Heart right ventricle (tissue), 16 donors: ENCODE results near the gene HPCAL1. TPM values are rescaled to one million over a fixed set of nuclear protein-coding genes. Genes with fewer than 3 reads are reported as not detected.

Experiments used
- ATAC-seq, 8 donors: fragments of 200-7000 bp; cut with Tn5 transposase; one replicate each; pipeline ENCODE4 v1.9.1; 2020; ENCODE audit warnings: mild to moderate bottlenecking in 8 of 8, moderate library complexity in 8 of 8, moderate number of reproducible peaks in 1 of 8
- DNase-seq, 2 donors: peaks; one replicate each; pipeline ENCODE4 v3.0.0-alpha.2; 2020
- H3K27ac ChIP-seq, 10 donors: fragments of 200-600 bp; sonication (generic) in 2 of 10; one replicate each; pipeline versions ENCODE4 v1.5.0 to v1.8.0; 2020 to 2022; ENCODE audit warnings: mild to moderate bottlenecking in 3 of 10
- H3K27me3 ChIP-seq, 7 donors: fragments of 200-600 bp; one replicate each; pipeline ENCODE4 v1.8.0; 2021 to 2022; ENCODE audit warnings: mild to moderate bottlenecking in 2 of 7
- H3K36me3 ChIP-seq, 9 donors: fragments of 200-600 bp; sonication (generic) in 1 of 9; one replicate each; pipeline versions ENCODE4 v1.5.0 to v1.8.0; 2020 to 2022; ENCODE audit warnings: mild to moderate bottlenecking in 2 of 9
- H3K4me1 ChIP-seq, 9 donors: fragments of 200-600 bp; sonication (generic) in 1 of 9; one replicate each; pipeline versions ENCODE4 v1.5.0 to v1.8.0; 2020 to 2022; ENCODE audit warnings: mild to moderate bottlenecking in 4 of 9
- H3K4me3 ChIP-seq, 10 donors: fragments of 200-600 bp; sonication (generic) in 2 of 10; one replicate each; pipeline versions ENCODE4 v1.5.0 to v1.8.0; 2020 to 2022; ENCODE audit warnings: mild to moderate bottlenecking in 7 of 10, moderate library complexity in 2 of 10
- H3K9me3 ChIP-seq, 11 donors: fragments of 200-600 bp in 10 of 11; sonication (generic) in 2 of 11; one replicate each; pipeline versions ENCODE4 v1.5.0 to v1.8.0; 2013 to 2022; ENCODE audit warnings: mild to moderate bottlenecking in 2 of 11, control low read depth in 1 of 11, moderate library complexity in 1 of 11
- WGBS, 2 donors: extraction: QIAGEN DNeasy Blood & Tissue Kit; methylation state at CpG; one replicate each; pipeline ENCODE4 v1.1.7; 2013; ENCODE audit warnings: inconsistent platforms in 1 of 2; 5-methylcytosine and 5-hydroxymethylcytosine counted together
- intact Hi-C, 10 donors: fragments of 100-400 bp; cut with DNase I; formaldehyde crosslinking; loops; one replicate each; pipeline versions ENCODE4 v1.11.1 to v1.14.2; 2022
- polyA plus RNA-seq, 2 donors: library from polyadenylated mRNA; stranded (reverse); fragments of 200-250 nt; gene quantifications; one replicate each; pipeline ENCODE4 v1.2.3, GENCODE V29; 2013
- total RNA-seq, 10 donors: library from RNA; stranded (reverse); fragmentation: NEBNext Ultra II Directional in 3 of 10; extraction: Animal tissue kit (Norgen Biotek cat#: 25700) in 3 of 10; gene quantifications; one replicate each; pipeline versions ENCODE4 v1.2.1 to v1.2.4, GENCODE V29; 2021 to 2023
- TF ChIP-seq, protein P1 (sequence below), 9 donors: fragments of 200-600 bp; sonication (generic) in 2 of 9; IDR thresholded peaks; one replicate each; pipeline versions ENCODE4 v1.5.0 to v1.8.0; 2021 to 2022; ENCODE audit warnings: antibody characterized with exemption in 9 of 9, mild to moderate bottlenecking in 5 of 9, moderate library complexity in 1 of 9
- donor health status: Arrhythmogenic right ventricular cardiomyopathy.
- donor health status: ischemic (EF 13 %, LVEDD 7.1; RV severe dilation, severe dysfunction).
- donor health status: healthy with polysubstance abuse.
- donor health status: DM: no; HTN: yes; CAD: no.
- donor health status: DM: no; HTN: no; CAD: no.
- donor health status: ischemic (EF 25% LVEDD 6.9; RV normal size, moderate dysfunction).
- donor health status: ischemic (EF 25% LVEDD 5.7; RV mildly dilated, moderate dysfunction).
- donor health status: healthy.
- donor health status: DM: yes; HTN: yes; CAD: no.
- donor health status: Ischemic cardiomyopathy.
- donor health status: ischemic (EF 35%, LVEDD 5.7; RV mildly dilated, moderate dysfunction).
- donor health status: nonischemic (EF 11% LVEDD 7.7; RV severe dilation, severe dysfunction).
- donor health status: DM: yes; HTN: yes; CAD: no.
- donor health status: PGD.
- donor health status: ischemic (EF 29% LVEDD 5.4; RV normal size, mild dysfunction).
- donor health status: nonischemic (EF 23%, LVEDD 6.1; RV moderate dilation, normal function).

The HPCAL1 gene
- total and polyA plus RNA-seq, 12 donors = 15.8 to 49.2 (median 27.5) TPM

- DNase-seq = no peak
- intact Hi-C loops = loop anchor here in 5 of 10 donors (5.0 to 10.0 kb wide), 6 partner anchors 233 to 627 kb away; no protein-coding TSS in a partner anchor
- H3K4me1 ChIP-seq = peaks cover 0 to 26% (median 10%) of the 10 kb centered on the region in 9 donors
- ATAC-seq = no peak
- no peaks in the 10 kb centered on the region for H3K9me3 ChIP-seq
- H3K4me3 ChIP-seq = peak overlapping the region in 5 of 10 donors; percentile 33 to 61 (median 46)
- TF ChIP-seq, protein P1, sequence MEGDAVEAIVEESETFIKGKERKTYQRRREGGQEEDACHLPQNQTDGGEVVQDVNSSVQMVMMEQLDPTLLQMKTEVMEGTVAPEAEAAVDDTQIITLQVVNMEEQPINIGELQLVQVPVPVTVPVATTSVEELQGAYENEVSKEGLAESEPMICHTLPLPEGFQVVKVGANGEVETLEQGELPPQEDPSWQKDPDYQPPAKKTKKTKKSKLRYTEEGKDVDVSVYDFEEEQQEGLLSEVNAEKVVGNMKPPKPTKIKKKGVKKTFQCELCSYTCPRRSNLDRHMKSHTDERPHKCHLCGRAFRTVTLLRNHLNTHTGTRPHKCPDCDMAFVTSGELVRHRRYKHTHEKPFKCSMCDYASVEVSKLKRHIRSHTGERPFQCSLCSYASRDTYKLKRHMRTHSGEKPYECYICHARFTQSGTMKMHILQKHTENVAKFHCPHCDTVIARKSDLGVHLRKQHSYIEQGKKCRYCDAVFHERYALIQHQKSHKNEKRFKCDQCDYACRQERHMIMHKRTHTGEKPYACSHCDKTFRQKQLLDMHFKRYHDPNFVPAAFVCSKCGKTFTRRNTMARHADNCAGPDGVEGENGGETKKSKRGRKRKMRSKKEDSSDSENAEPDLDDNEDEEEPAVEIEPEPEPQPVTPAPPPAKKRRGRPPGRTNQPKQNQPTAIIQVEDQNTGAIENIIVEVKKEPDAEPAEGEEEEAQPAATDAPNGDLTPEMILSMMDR (IDR thresholded peaks at IDR 0.05) = no peak
- H3K27me3 ChIP-seq = peaks cover 0 to 8% (median 0%) of the 10 kb centered on the region in 7 donors
- WGBS, 2 donors = 67 to 69% methylated on average over 15 to 16 of the region's 16 CpGs
- H3K27ac ChIP-seq = peak overlapping the region in 1 of 10 donors; percentile 73
- H3K36me3 ChIP-seq = peaks cover 0 to 14% (median 0%) of the 10 kb centered on the region in 9 donors
These were observed 129.1 kb downstream of the HPCAL1 start for GRCh38 chr2:10431797-10432196.

DNA sequence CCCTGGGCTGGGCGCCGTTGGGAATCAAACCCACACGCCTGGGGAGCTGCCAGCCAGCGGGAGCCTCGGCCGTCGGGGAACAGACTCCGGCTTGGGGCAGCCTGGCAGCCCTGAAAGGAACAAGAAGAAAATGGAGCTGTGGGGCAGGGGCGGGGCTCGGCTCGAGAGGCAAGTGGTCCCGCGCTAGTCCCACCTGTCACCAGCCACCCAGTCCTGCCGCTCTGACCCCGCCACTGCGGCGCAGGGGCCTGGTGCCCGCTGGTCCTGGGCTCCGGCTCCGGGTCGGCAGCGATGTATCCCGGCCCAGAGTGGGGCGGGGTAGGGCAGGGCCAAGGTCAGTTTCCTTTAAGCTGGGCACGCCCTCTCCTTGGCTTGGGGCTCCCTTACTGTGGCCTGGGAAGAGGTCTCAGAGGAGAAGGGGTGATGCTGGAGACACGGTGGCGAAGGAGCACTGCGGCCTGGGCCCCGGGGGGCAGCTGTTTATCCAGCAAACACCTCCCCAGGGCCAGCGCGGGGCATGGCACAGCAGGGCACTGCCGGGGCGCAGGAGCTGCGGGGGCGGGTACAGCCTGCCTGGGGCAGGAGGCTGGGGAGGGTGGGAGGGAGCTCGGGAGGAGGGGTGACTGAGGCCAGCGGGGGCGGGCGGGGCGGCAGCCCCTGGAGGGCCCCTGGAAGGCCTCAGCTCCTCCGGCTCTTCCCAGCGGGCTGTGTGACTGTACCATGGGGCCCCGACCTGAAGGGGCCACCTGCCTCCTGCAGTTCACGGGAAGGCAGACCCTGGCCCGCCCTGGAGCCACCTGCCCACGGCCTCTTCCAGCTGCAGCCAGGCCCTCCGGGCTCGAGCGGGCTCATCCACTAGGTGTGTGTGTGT, 129.8 kb downstream of the HPCAL1 start:
- intact Hi-C loops = loop anchor here in 5 of 10 donors (5.0 to 10.0 kb wide), 6 partner anchors 232 to 628 kb away; no protein-coding TSS in a partner anchor

GRCh38 chr2:10433264-10433946, 130.7 kb downstream of the HPCAL1 start:
- intact Hi-C loops = loop anchor here in 5 of 10 donors (5.0 to 10.0 kb wide), 6 partner anchors 231 to 629 kb away; no protein-coding TSS in a partner anchor
- DNase-seq = no peak
- no peak for ATAC-seq

More for the DNA sequence above, 129.8 kb downstream of the HPCAL1 start:
- TF ChIP-seq, protein P1 (IDR thresholded peaks at IDR 0.05) = no peak
- ATAC-seq = peak in 3 of 8 donors; percentile 26 to 48 (median 28)
- Histone ChIP-seq H3K4me3 (peak overlapping the region in 7 of 10 donors; percentile 19 to 61 (median 46)), H3K4me1 (peaks cover 0 to 26% (median 10%) of the 10 kb centered on the region in 9 donors), H3K36me3 (peaks cover 0 to 6% (median 0%) of the 10 kb centered on the region in 9 donors), H3K9me3 (no peaks in the 10 kb centered on the region), H3K27ac (peak overlapping the region in 1 of 10 donors; percentile 73), H3K27me3 (peaks cover 0 to 8% (median 0%) of the 10 kb centered on the region in 7 donors)
- DNase-seq = no peak
- 29 to 31% methylated on average over 44 to 49 of the region's 49 CpGs for WGBS, 2 donors

More at GRCh38 chr2:10433264-10433946, 130.7 kb downstream of the HPCAL1 start:
- H3K27me3 ChIP-seq = peaks cover 0 to 8% (median 0%) of the 10 kb centered on the region in 7 donors
- TF ChIP-seq, protein P1 (IDR thresholded peaks at IDR 0.05) = no peak
- no peak overlapping the region for H3K4me3 ChIP-seq
- H3K4me1 ChIP-seq = peaks cover 0 to 26% (median 10%) of the 10 kb centered on the region in 9 donors
- 92 to 94% methylated on average over 10 of the region's 10 CpGs for WGBS, 2 donors
- H3K27ac ChIP-seq = no peak overlapping the region
- H3K36me3 ChIP-seq = no peaks in the 10 kb centered on the region
- no peaks in the 10 kb centered on the region for H3K9me3 ChIP-seq
